ENCODE measurements around the gene PACSIN1.
"Not testable (repeated sequence)": the region's sequence is repeated elsewhere in the genome, so short reads cannot be mapped to it uniquely, and the experiment has no call there.

PACSIN1 gene

GRCh38 chr6:34485321-34486060 is 19.6 kb downstream of the PACSIN1 start:
- FAIRE-seq, result no peak

DNA sequence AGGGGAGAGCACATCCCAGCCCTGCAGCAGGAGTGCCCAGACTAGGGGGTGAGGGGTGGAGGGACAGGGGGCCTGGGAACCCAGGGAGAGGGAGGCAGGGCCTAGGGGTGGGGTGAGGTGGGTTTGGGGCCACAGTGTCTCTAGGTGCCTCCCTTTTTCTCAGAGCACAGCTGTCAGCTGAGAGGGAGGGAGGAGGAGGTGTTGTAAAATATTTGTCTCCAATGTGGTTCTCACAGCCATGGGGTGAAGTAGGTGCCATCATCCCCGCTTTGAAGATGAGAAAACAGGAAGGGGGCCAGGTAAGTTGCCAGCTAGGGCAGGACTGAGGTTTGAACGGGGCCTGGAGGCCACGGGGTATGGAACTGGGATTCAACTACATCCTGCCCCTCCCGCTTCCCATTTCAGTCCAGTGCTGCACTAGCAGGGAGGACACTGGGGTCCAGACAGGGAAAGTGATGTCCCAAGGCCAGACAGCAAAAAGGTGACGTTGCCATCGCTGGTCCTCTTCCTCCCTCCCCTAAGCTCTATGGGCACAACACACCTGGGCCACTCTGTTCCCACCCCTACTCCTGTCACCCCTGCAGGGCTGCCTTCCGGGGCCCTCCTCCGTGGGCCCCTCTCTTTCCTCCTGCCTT is 20.3 kb downstream of the PACSIN1 start:
- no peak for FAIRE-seq

GRCh38 chr6:34486886-34487285 is 21.0 kb downstream of the PACSIN1 start:
- not testable (repeated sequence) for FAIRE-seq

GRCh38 chr6:34487536-34487935 is 21.7 kb downstream of the PACSIN1 start:
- no peak for FAIRE-seq

GRCh38 chr6:34489207-34489805 is 23.4 kb downstream of the PACSIN1 start:
- FAIRE-seq, result no peak

DNA sequence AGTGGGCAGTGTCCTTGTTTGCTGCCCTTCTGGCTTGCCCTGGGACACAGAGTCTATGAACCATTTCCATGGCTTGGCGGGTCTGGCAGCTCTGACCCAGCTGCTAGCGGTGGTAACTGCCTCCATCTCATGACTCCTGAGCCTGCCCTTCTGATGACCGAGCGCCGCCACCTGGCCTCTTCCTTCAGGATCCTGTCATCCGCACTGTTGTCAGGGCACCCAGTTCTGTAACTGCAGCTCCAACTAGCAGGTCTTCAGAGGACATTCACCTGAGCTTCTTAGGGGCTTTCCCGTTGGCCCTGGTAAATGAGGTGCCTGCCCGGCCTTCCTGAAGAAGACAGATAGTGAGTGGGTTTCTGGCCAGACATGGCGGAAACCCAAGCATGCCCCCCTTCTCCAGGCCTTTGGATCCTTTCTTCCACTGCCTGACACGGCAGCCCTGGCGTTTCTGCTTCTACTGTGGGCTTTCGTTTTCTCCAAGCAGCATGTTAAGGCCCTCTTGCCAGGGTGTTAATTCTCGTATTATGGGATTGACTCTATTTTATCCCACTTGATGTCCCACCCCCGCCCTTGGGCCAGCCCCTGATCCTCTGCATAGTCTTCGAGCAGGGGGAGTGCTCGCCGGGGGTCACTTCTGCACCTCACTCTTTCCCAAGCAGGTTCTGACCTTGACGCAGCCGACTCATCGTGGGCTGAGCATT is 24.7 kb downstream of the PACSIN1 start:
- no peak for FAIRE-seq

- FAIRE-seq, result no peak
These were observed 25.2 kb downstream of the PACSIN1 start for GRCh38 chr6:34491091-34491430.

- FAIRE-seq, result no peak
These were observed 27.5 kb downstream of the PACSIN1 start for GRCh38 chr6:34493344-34493743.

DNA sequence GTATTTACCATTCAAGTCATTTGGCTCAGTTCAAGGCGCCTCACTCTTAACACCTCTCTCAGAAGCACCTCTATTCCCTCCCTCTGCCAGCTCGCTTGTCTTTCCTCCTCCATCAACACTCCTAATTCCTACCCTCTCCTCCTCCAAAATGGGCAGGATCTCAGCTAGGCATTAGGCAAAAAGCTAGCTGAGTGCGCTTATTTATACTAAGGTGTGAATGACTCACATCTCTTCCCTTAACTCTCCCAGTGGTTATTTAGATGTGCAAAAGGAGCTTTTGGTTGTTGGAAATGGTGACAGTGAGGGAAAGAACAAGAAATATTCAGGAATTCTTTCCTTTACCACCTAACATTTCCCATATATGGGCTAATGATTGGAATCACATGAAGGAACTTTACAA is 29.1 kb downstream of the PACSIN1 start:
- no peak for FAIRE-seq

- no peak for FAIRE-seq
These were observed 30.3 kb downstream of the PACSIN1 start for GRCh38 chr6:34496103-34496685.

GRCh38 chr6:34497411-34497810 is 31.5 kb downstream of the PACSIN1 start:
- no peak for FAIRE-seq

- no peak for FAIRE-seq
These were observed 40.8 kb downstream of the PACSIN1 start for GRCh38 chr6:34506718-34507117.

- FAIRE-seq, result no peak
These were observed 42.5 kb downstream of the PACSIN1 start for GRCh38 chr6:34508425-34508824.

GRCh38 chr6:34509782-34510181 is 43.9 kb downstream of the PACSIN1 start:
- FAIRE-seq, result no peak

DNA sequence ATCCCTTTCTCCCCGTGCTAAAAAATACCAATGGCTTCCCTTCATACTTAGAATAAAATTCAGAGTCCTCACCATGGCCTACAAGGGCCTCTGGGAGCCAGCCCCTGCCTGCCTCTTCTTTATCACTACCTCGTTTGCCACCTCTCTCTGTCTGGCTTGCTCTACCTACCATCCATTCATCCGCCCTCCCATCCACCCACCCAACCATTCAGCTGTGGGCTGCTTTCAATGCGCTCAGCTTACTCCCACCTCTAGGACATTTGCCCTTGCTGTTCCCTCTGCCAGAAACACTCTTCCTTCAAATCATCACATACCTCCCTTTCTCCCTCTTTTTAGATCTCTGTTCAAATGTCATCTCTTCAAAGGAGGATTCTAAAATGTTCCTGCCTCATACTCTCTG is 44.4 kb downstream of the PACSIN1 start:
- no peak for FAIRE-seq

DNA sequence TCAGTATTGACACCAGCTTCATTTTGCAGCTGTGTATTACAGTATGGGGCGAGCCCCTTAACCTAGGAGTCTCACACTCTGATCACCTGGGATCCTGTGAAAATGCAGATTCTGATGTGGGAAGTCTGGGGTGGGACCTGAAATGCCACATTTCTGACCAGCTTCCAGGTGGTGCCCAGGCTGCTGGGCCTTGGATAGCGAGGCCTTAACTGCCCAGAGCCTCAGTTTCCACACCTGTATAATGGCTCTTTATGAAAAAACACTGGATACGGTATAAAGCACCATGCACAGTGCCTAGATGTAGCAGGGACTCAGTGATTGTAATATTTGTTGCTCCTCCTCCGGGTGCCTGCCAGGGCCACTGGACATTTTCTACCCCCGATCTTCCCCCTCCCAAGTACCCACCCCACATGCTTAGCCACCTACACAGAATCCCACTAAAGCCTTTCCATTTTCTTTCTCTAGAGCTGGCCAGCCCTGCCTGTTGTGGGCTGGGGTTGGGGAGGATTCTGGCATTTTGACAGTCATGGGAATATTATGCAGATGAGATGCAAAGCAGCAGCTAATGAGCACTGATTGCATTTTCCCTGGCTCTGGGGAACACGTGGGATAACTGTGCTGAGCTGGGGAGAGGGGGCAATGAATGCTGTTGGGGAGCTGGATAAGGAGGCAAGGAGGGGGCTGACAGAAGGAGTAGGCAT is 45.5 kb downstream of the PACSIN1 start:
- FAIRE-seq, result no peak

- FAIRE-seq, result no peak
These were observed 46.2 kb downstream of the PACSIN1 start for GRCh38 chr6:34511915-34512737.

GRCh38 chr6:34512738-34513115 is 46.9 kb downstream of the PACSIN1 start:
- no peak for FAIRE-seq

DNA sequence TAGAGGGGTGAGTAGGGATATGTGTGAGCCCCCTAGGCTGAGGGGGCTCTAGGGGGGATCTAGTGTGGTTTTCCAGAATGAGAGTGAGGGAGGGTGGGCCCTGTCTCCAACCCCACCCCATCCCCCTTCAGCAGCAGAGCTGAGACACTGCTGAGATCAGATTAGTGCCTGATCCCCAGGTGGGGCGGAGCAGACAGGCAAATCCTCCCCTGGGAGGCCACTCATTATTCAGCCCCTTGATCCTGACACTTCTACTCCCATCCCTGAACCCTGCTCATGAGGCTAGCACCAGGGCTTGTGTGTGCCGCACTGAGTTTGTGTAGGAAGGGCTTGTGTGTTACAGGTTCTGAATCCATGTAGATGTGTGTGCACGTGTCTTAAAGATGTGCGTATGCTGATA is 47.8 kb downstream of the PACSIN1 start:
- no peak for FAIRE-seq

- no peak for FAIRE-seq
These were observed 48.2 kb downstream of the PACSIN1 start for GRCh38 chr6:34514112-34514511.

- no peak for FAIRE-seq
These were observed 49.0 kb downstream of the PACSIN1 start for GRCh38 chr6:34514593-34515472.

All from G401.6 (cell line).